ENCODE measurements around the gene GPR3.

GRCh38 chr1:27348861-27349783, 43.3 kb upstream of the GPR3 start:
- no peak for TF ChIP-seq POLR2A (IDR thresholded peaks at IDR 0.05)
- no peak for TF ChIP-seq CTCF (IDR thresholded peaks at IDR 0.05)
